ENCODE data around the gene CLEC3B. TPM values are rescaled to one million over a fixed set of nuclear protein-coding genes. Genes with fewer than 3 reads are reported as not detected.

The CLEC3B gene
- total and polyA plus RNA-seq, 2 of the 8 experiments (the other 6 are each of a cell fraction or from before 2014, with no cell fraction given): 0.32 TPM; not detected in 1

DNA sequence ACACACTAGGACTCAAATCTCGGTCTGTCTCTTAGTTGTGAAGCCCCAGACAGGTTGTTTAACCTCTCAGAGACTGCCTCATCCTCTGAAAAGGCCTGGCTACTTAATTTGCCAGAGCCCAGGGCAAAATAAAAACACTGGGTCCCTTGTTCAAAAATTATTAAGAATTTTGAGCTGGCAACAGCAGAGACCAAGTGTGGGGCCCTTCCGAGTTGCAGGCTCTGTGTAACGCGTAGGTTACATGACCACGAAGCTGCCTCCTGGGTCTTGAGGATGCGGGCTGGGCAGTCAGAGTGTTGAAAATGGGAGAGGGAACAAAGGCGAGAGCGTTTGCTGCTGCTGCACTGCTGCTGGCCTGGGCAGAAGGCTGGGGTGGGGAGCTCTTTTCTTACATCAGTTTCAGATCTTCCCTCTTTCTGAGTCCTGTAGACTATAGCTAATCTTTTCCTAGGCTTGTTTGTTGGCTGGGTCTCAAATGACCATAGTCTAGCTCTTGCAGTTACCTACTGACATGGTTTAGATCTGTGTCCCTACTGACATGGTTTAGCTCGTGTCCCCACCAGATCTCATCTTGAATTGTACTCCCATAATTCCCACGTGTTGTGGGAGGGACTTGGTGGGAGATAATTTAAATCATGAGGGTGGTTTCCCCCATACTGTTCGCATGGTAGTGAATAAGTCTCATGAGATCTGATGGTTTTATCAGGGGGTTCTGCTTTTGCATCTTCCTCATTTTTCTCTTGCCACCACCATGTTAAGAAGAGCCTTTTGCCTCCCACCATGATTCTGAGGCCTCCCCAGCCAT lies 49.9 kb downstream of the CLEC3B start:
- Histone ChIP-seq H4K20me1 (replicated peaks in 1 of 2; ENCODE audit: control insufficient read depth in 1 of 2, insufficient read depth in 2 of 2, low read length in 2 of 2) (no peaks in the 10 kb centered on the region), H3K9ac (replicated peaks in 1 of 4; ENCODE audit: extremely low read depth in 1 of 4, low read depth in 3 of 4, low read length in 3 of 4) (no peak overlapping the region), H4K91ac (replicated peaks; ENCODE audit: insufficient read length, low read length) (no peak overlapping the region), H3K4me2 (ENCODE audit: insufficient read depth in 1 of 2, low read depth in 2 of 2, low read length in 2 of 2) (no peak overlapping the region), H3K56ac (replicated peaks; ENCODE audit: insufficient read length, low read depth, low read length) (no peak overlapping the region), H3K18ac (ENCODE audit: extremely low read depth, low read length) (no peak overlapping the region), H3K79me1 (ENCODE audit: low read depth, low read length) (no peaks in the 10 kb centered on the region), H4K5ac (ENCODE audit: insufficient read length, low read depth, low read length) (no peak overlapping the region), H3K27me3 (replicated peaks in 1 of 4; ENCODE audit: control insufficient read depth in 3 of 4, extremely low read depth in 1 of 4, insufficient read depth in 3 of 4, low read length in 3 of 4) (no peaks in the 10 kb centered on the region), H3K9me3 (ENCODE audit: insufficient read depth in 2 of 2, low read depth in 1 of 2, low read length in 1 of 2) (no peaks in the 10 kb centered on the region), H4K8ac (ENCODE audit: extremely low read depth, insufficient read depth, low read length) (no peak overlapping the region), H3K36me3 (ENCODE audit: control insufficient read depth in 2 of 4, insufficient read depth in 4 of 4, low read length in 3 of 4) (no peaks in the 10 kb centered on the region), H3K27ac (ENCODE audit: low read depth, low read length) (no peak overlapping the region), H3K4me3 (ENCODE audit: extremely low read depth in 1 of 4, insufficient read depth in 2 of 4, low read depth in 3 of 4, low read length in 4 of 4) (no peak overlapping the region), H2BK5ac (ENCODE audit: low read depth, low read length) (no peak overlapping the region), H2BK120ac (replicated peaks; ENCODE audit: low read depth, low read length) (no peak overlapping the region), H3K23ac (ENCODE audit: insufficient read length) (no peak overlapping the region), H3K4ac (replicated peaks; ENCODE audit: insufficient read length, low read depth, low read length) (no peak overlapping the region), H2BK20ac (ENCODE audit: low read length) (no peak overlapping the region), H3K23me2 (ENCODE audit: low read depth, low read length) (no peaks in the 10 kb centered on the region), H2BK15ac (ENCODE audit: low read length) (no peak overlapping the region), H2AFZ (ENCODE audit: low read length) (no peak overlapping the region), H3K14ac (ENCODE audit: insufficient read length) (no peak overlapping the region), H2BK12ac (ENCODE audit: low read depth, low read length) (no peak overlapping the region), H2AK5ac (ENCODE audit: low read depth, low read length) (no peak overlapping the region), H3K79me2 (ENCODE audit: control insufficient read depth in 1 of 2, insufficient read depth in 2 of 2, low read length in 2 of 2) (no peaks in the 10 kb centered on the region), H3K4me1 (replicated peaks in 1 of 4; ENCODE audit: control insufficient read depth in 3 of 4, insufficient read depth in 4 of 4, low read length in 3 of 4) (no peaks in the 10 kb centered on the region)
- CTCF ChIA-PET (ENCODE audit: partially characterized antibody): interaction anchor here (0.6 to 1.3 kb wide), 5 partner anchors 9 to 1087 kb away, joined by 3 to 7 read pairs (median 3); no protein-coding TSS in a partner anchor
- DNase-seq (ENCODE audit: low read depth in 1 of 2, low spot score in 2 of 2): no peak
- WGBS, 2 experiments (ENCODE audit: extremely low coverage in 1 of 2, insufficient coverage in 1 of 2, insufficient read length in 1 of 2, insufficient replicate concordance in 2 of 2, low coverage in 1 of 2, low lambda C conversion rate in 2 of 2, missing lambda C conversion rate in 1 of 2): 90% methylated on average over 11 of the region's 11 CpGs; no CpG with 5 or more reads in 1 of the 2 experiments
- FAIRE-seq: no peak
- POLR2A ChIA-PET (ENCODE audit: partially characterized antibody): interaction anchor here (1.1 kb wide), 2 partner anchors 10 to 62 kb away, joined by 3 read pairs; no protein-coding TSS in a partner anchor
- no peak for TF ChIP-seq TBP (IDR thresholded peaks at IDR 0.05; ENCODE audit: low read depth, low read length)
- TF ChIP-seq, protein P1, sequence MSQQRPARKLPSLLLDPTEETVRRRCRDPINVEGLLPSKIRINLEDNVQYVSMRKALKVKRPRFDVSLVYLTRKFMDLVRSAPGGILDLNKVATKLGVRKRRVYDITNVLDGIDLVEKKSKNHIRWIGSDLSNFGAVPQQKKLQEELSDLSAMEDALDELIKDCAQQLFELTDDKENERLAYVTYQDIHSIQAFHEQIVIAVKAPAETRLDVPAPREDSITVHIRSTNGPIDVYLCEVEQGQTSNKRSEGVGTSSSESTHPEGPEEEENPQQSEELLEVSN (IDR thresholded peaks at IDR 0.05): no peak
- no peak for TF ChIP-seq NANOG (IDR thresholded peaks at IDR 0.05; ENCODE audit: insufficient read depth, low read depth, low read length, poor library complexity, severe bottlenecking)
- TF ChIP-seq RNF2 (IDR thresholded peaks at IDR 0.05; ENCODE audit: borderline replicate concordance, low read depth, low read length, missing control alignments, poor library complexity, severe bottlenecking): no peak
- TF ChIP-seq SP4 (IDR thresholded peaks at IDR 0.05; ENCODE audit: low read length): no peak
- TF ChIP-seq CHD2 (IDR thresholded peaks at IDR 0.05; ENCODE audit: low read length): no peak
- no peak for TF ChIP-seq SIN3A (conservative IDR thresholded peaks at IDR 0.05 in 1 of 2, IDR thresholded peaks at IDR 0.05 in 1 of 2; ENCODE audit: low read depth in 1 of 2, low read length in 2 of 2)
- TF ChIP-seq RXRA (IDR thresholded peaks at IDR 0.05; ENCODE audit: insufficient read depth, low read depth, low read length): no peak
- TF ChIP-seq KDM1A (IDR thresholded peaks at IDR 0.05; ENCODE audit: borderline replicate concordance, low read length): no peak
